Measurements from ENCODE around the gene SCNM1. TPM values are rescaled to one million over a fixed set of nuclear protein-coding genes. Genes with fewer than 3 reads are reported as not detected.
A peak's percentile ranks its signal among the peaks of the same experiment; 100 is the strongest.

SCNM1 gene
- total RNA-seq, 2 donors from 2014 or later = 25.1 to 39.5 TPM

GRCh38 chr1:151189637-151190445, 23.9 kb downstream of the SCNM1 start, which contains the start of gene VPS72:
Gene VPS72, minus strand, starts transcription at chr1:151190197. Its CDS starts 76 bp downstream, at chr1:151190121.
- Histone ChIP-seq H3K4me1 (replicated peaks) (peaks cover 17% of the 10 kb centered on the region), H3K27ac (peak within 1 kb of the TSS; percentile 84 to 90), H3K36me3 (no peaks in the 10 kb centered on the region), H3K4me3 (peak within 1 kb of the TSS; percentile 60 to 79), H3K27me3 (replicated peaks; ENCODE audit: insufficient read depth) (no peaks in the 10 kb centered on the region), H3K9me3 (no peaks in the 10 kb centered on the region)
- peak; percentile 87 for DNase-seq (ENCODE audit: low spot score)
- under 1% methylated on average over 42 of the region's 42 CpGs for WGBS
- intact Hi-C loops (cut with DNase I) = no loop called here
- TF ChIP-seq CTCF (IDR thresholded peaks at IDR 0.05) (peak in 2 of 4 experiments; percentile 43 to 52), POLR2A (IDR thresholded peaks at IDR 0.05) (peak; percentile 64), POLR2AphosphoS5 (IDR thresholded peaks at IDR 0.05) (peak; percentile 97)

GRCh38 chr1:151192047-151192446, 26.1 kb downstream of the SCNM1 start:
- Histone ChIP-seq H3K27ac (no peak overlapping the region), H3K27me3 (replicated peaks; ENCODE audit: insufficient read depth) (no peaks in the 10 kb centered on the region), H3K4me3 (no peak overlapping the region), H3K36me3 (no peaks in the 10 kb centered on the region), H3K9me3 (no peaks in the 10 kb centered on the region), H3K4me1 (replicated peaks) (peaks cover 12% of the 10 kb centered on the region)
- DNase-seq (ENCODE audit: low spot score) = no peak
- intact Hi-C loops (cut with DNase I) = no loop called here
- TF ChIP-seq POLR2A (IDR thresholded peaks at IDR 0.05) = no peak
- no peak for TF ChIP-seq POLR2AphosphoS5 (IDR thresholded peaks at IDR 0.05)
- no peak for TF ChIP-seq CTCF (IDR thresholded peaks at IDR 0.05)
- WGBS = 68% methylated on average over 7 of the region's 7 CpGs

GRCh38 chr1:151193304-151193703, 27.4 kb downstream of the SCNM1 start:
- no peak for TF ChIP-seq POLR2A (IDR thresholded peaks at IDR 0.05)
- TF ChIP-seq CTCF (IDR thresholded peaks at IDR 0.05) = no peak
- Histone ChIP-seq H3K36me3 (no peaks in the 10 kb centered on the region), H3K27ac (no peak overlapping the region), H3K27me3 (replicated peaks; ENCODE audit: insufficient read depth) (no peaks in the 10 kb centered on the region), H3K4me1 (replicated peaks) (peaks cover 7% of the 10 kb centered on the region), H3K9me3 (no peaks in the 10 kb centered on the region), H3K4me3 (no peak overlapping the region)
- DNase-seq (ENCODE audit: low spot score) = no peak
- WGBS = 70% methylated on average over 6 of the region's 6 CpGs
- intact Hi-C loops (cut with DNase I) = no loop called here

GRCh38 chr1:151193856-151194255, 27.9 kb downstream of the SCNM1 start:
- no peak for TF ChIP-seq CTCF (IDR thresholded peaks at IDR 0.05)
- TF ChIP-seq POLR2AphosphoS5 (IDR thresholded peaks at IDR 0.05) = no peak
- Histone ChIP-seq H3K27me3 (replicated peaks; ENCODE audit: insufficient read depth) (no peaks in the 10 kb centered on the region), H3K27ac (no peak overlapping the region), H3K4me3 (no peak overlapping the region), H3K4me1 (replicated peaks) (peaks cover 3% of the 10 kb centered on the region), H3K36me3 (no peaks in the 10 kb centered on the region), H3K9me3 (no peaks in the 10 kb centered on the region)
- 78% methylated on average over 1 of the region's 1 CpG for WGBS
- no peak for DNase-seq (ENCODE audit: low spot score)
- intact Hi-C loops (cut with DNase I) = no loop called here

Data from prostate gland (tissue), 2 donors.